Germinal center (tissue), 1 donor: ENCODE results near the gene TSPEAR.

Experiments
- DNase-seq: peaks from one replicate; pipeline ENCODE4 v3.0.0; 2012; ENCODE audit warnings: mixed read lengths, low spot score

The TSPEAR gene

GRCh38 chr21:44502171-44502958 is 209.0 kb downstream of the TSPEAR start:
- DNase-seq, result no peak

- DNase-seq, result no peak
Measured at GRCh38 chr21:44500111-44500510, 211.3 kb downstream of the TSPEAR start.

- DNase-seq, result no peak
Measured at GRCh38 chr21:44499631-44500030, 211.7 kb downstream of the TSPEAR start.

- DNase-seq, result no peak
Measured at GRCh38 chr21:44499211-44499560, 212.2 kb downstream of the TSPEAR start.

- DNase-seq, result no peak
Measured at GRCh38 chr21:44498280-44499210, 212.8 kb downstream of the TSPEAR start.

GRCh38 chr21:44497703-44498126 is 213.7 kb downstream of the TSPEAR start:
- no peak for DNase-seq

- no peak for DNase-seq
Measured at GRCh38 chr21:44496564-44497550, 214.5 kb downstream of the TSPEAR start.

GRCh38 chr21:44495611-44496563 is 215.5 kb downstream of the TSPEAR start:
- DNase-seq, result no peak

- DNase-seq, result no peak
Measured at GRCh38 chr21:44494956-44495355, 216.4 kb downstream of the TSPEAR start.

GRCh38 chr21:44494418-44494817 is 217.0 kb downstream of the TSPEAR start:
- no peak for DNase-seq

- no peak for DNase-seq
Measured at GRCh38 chr21:44492567-44493385, 218.6 kb downstream of the TSPEAR start.

- DNase-seq, result no peak
Measured at GRCh38 chr21:44490816-44491215, 220.6 kb downstream of the TSPEAR start.

- DNase-seq, result no peak
Measured at GRCh38 chr21:44490405-44490804, 221.0 kb downstream of the TSPEAR start.

- no peak for DNase-seq
Measured at GRCh38 chr21:44489962-44490361, 221.4 kb downstream of the TSPEAR start.

GRCh38 chr21:44487831-44488230 is 223.5 kb downstream of the TSPEAR start:
- peak; percentile 49 for DNase-seq

- DNase-seq, result no peak
Measured at GRCh38 chr21:44486302-44486701, 225.1 kb downstream of the TSPEAR start.

GRCh38 chr21:44485796-44486195 is 225.6 kb downstream of the TSPEAR start:
- DNase-seq, result no peak

- DNase-seq, result no peak
Measured at GRCh38 chr21:44485254-44485793, 226.0 kb downstream of the TSPEAR start.

- DNase-seq, result no peak
Measured at GRCh38 chr21:44484498-44485253, 226.7 kb downstream of the TSPEAR start.
